ENCODE data around the gene UMAD1.
A peak's percentile ranks its signal among the peaks of the same experiment; 100 is the strongest.

UMAD1 gene

DNA sequence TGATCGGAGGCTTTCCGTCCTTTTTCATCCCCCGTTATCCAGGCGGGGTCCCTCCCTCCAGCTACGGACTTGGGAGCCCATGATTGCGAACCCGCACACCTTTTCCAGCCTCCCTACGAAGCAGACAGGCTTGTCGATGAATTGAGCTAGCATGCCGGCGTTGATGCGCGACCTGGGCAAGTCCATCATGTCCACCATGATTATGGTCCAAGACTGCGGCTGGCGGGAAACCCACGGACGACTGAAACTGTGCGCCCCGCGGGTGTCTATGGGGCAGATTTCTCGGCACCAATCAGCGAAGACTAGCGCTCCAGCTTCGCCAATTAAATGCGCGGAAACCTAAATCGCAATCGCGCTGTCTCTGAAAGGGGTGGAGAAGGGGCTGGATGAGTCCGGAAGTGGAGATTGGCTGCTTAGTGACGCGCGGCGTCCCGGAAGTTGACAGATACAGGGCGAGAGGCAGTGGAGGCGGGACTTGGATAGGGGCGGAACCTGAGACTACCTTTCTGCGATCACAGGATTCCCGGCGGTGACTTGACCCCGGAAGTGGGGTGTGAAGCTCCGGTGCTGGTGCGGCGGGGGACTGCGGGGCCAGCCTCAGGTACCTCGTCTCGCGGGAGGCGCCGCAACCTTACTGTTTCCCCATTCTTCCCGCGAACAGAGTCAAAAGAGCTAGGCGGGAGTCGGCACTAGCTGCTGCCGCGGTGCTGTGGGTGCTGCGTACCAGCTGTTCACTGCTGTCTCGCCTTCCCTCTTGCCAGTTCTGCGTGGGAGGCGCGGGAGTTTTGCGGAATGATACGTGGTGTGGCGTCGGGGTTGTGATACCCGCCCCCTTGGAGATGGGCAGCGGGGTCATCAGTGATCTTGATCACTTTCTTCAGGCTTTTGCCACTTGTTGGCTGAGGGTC is at the start of gene UMAD1:
Gene UMAD1 (plus strand): TSS at position 532 of the 908 bp plus-strand sequence. CDS start 32,620 bp downstream, outside the sequence.
- H3K36me3 ChIP-seq (ENCODE audit: insufficient read depth, low read length): peaks cover 10% of the 10 kb centered on the region
- H3K4me3 ChIP-seq (ENCODE audit: low read length): peak within 1 kb of the TSS; percentile 93
- peak within 1 kb of the TSS; percentile 91 for H2AFZ ChIP-seq (ENCODE audit: low read depth, low read length)
- H3K27me3 ChIP-seq (ENCODE audit: insufficient read depth, low read length): no peaks in the 10 kb centered on the region
- H3K9me3 ChIP-seq (ENCODE audit: low read length): no peaks in the 10 kb centered on the region
- peaks cover 19% of the 10 kb centered on the region for H3K4me1 ChIP-seq (ENCODE audit: insufficient read depth, low read length)

DNA sequence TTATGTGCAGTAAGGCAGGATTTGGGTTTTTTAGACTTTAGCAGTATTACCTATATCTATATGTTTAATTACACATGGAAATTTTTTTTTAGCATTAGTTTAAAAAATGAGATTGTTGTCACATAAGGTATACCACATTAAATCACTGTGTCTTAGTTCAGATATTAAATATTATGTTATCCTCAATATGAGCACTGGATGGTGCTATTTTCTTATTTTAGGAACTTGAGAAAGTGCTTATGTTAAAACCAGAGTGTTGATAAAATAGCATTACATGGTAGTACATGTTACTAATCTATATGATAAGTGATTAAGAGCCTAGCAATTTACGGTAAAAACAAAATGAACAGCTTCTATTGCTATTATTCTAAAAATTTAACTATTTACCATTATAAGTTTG is 45.1 kb upstream of the UMAD1 start:
- Histone ChIP-seq H3K4me3 (ENCODE audit: low read length) (no peak overlapping the region), H3K36me3 (ENCODE audit: insufficient read depth, low read length) (peaks cover 49% of the 10 kb centered on the region), H3K4me1 (ENCODE audit: insufficient read depth, low read length) (no peaks in the 10 kb centered on the region), H3K27me3 (ENCODE audit: insufficient read depth, low read length) (no peaks in the 10 kb centered on the region), H3K9me3 (ENCODE audit: low read length) (peaks cover 8% of the 10 kb centered on the region), H2AFZ (ENCODE audit: low read depth, low read length) (no peak overlapping the region)

DNA sequence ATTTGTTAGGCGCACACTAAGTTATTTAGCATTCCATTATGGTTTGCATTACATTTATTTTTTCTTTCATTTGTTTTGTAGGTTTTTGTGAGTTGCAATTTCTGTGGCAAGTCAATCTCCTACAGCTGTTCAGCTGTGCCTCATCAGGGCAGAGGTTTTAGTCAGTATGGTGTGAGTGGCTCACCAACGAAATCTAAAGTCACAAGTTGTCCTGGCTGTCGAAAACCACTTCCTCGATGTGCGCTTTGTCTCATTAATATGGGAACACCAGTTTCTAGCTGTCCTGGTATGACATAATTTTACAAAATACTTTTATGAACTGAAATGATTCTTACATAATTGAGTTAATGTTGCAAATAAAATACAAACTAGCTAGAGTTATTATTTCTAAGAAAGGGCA is 44.4 kb upstream of the UMAD1 start:
- H3K27me3 ChIP-seq (ENCODE audit: insufficient read depth, low read length): no peaks in the 10 kb centered on the region
- H3K4me1 ChIP-seq (ENCODE audit: insufficient read depth, low read length): no peaks in the 10 kb centered on the region
- peaks cover 47% of the 10 kb centered on the region for H3K36me3 ChIP-seq (ENCODE audit: insufficient read depth, low read length)
- no peak overlapping the region for H3K4me3 ChIP-seq (ENCODE audit: low read length)
- no peak overlapping the region for H2AFZ ChIP-seq (ENCODE audit: low read depth, low read length)
- H3K9me3 ChIP-seq (ENCODE audit: low read length): peaks cover 8% of the 10 kb centered on the region

DNA sequence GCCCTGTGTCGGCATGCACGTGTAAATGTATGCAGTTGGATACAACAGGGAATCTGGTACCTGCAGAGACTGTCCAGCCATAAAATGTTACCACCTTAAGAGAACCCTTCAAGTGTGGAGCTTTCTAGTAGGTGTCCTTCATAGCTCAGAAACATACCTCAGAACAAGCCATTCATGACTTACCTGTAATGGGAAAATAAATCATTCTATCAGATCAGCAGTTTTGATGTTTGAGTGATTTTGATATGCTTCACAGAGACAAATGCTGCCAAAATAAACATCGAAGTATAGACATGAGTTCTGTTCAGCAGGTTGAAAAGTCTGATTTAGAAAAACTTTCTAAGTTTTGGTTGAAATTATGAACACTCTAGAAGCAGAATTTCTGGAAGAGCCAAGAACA is 33.5 kb upstream of the UMAD1 start:
- Histone ChIP-seq H3K4me1 (ENCODE audit: insufficient read depth, low read length) (no peaks in the 10 kb centered on the region), H3K27me3 (ENCODE audit: insufficient read depth, low read length) (no peaks in the 10 kb centered on the region), H3K4me3 (ENCODE audit: low read length) (no peak overlapping the region), H3K36me3 (ENCODE audit: insufficient read depth, low read length) (peaks cover 25% of the 10 kb centered on the region), H3K9me3 (ENCODE audit: low read length) (no peaks in the 10 kb centered on the region), H2AFZ (ENCODE audit: low read depth, low read length) (no peak overlapping the region)

DNA sequence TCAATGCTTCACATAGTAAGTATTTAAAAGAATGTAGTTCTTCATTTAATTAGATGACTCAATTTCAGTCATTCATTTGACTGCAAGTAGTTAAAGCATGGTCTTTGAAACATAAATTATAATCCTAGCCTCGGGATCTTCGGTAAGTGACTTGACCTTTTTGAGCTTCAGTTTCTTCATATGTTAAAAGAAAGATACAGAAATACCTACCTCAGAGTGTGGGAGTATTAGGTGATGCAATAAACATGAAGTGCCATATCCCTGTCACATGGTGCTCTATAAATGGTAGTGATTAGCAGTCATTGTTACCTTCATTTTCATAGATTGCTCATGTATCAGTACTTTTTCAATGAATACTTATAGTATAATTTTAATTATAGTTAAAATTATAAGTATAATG is 31.2 kb upstream of the UMAD1 start:
- peaks cover 25% of the 10 kb centered on the region for H3K36me3 ChIP-seq (ENCODE audit: insufficient read depth, low read length)
- no peaks in the 10 kb centered on the region for H3K4me1 ChIP-seq (ENCODE audit: insufficient read depth, low read length)
- no peaks in the 10 kb centered on the region for H3K27me3 ChIP-seq (ENCODE audit: insufficient read depth, low read length)
- H3K9me3 ChIP-seq (ENCODE audit: low read length): no peaks in the 10 kb centered on the region
- no peak overlapping the region for H2AFZ ChIP-seq (ENCODE audit: low read depth, low read length)
- no peak overlapping the region for H3K4me3 ChIP-seq (ENCODE audit: low read length)

DNA sequence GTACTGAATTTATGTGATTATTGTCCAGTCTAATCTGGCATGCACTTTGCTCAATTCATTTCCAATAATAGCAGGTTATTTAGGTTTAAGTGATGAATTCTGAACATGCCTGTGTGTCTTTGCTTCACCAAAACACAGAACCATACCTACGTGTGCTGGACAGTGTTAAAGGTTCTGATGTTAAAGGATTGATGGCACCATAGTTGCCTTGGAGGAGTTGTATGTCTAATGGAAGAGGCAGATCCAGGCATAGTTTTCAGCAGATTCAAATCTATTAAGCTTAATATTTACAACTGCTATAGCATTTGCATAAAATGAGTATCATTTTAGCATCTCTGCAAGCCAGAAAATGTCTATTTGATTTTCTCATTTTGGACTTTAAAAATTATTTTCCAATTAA is 28.0 kb upstream of the UMAD1 start:
- peaks cover 12% of the 10 kb centered on the region for H3K36me3 ChIP-seq (ENCODE audit: insufficient read depth, low read length)
- no peaks in the 10 kb centered on the region for H3K4me1 ChIP-seq (ENCODE audit: insufficient read depth, low read length)
- H3K4me3 ChIP-seq (ENCODE audit: low read length): no peak overlapping the region
- no peaks in the 10 kb centered on the region for H3K9me3 ChIP-seq (ENCODE audit: low read length)
- no peak overlapping the region for H2AFZ ChIP-seq (ENCODE audit: low read depth, low read length)
- no peaks in the 10 kb centered on the region for H3K27me3 ChIP-seq (ENCODE audit: insufficient read depth, low read length)

DNA sequence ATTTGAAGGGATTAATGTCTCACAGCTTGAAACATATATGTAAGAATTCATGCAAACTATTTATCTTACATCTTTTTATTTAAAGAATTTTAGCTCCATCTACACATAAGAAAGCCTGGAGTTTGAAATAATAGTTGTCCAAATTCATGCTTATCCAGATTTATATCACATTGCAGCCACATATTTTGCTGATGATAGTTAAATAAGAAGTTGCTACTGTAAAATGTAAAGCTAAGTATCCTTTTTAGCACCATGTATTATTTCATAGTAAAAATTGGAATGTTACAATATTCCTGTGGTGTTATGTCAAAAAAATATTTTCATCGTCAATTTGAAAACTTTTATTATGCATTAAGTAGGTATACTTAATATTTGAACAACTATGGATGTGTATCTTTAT is 27.3 kb upstream of the UMAD1 start:
- Histone ChIP-seq H3K9me3 (ENCODE audit: low read length) (no peaks in the 10 kb centered on the region), H3K36me3 (ENCODE audit: insufficient read depth, low read length) (peaks cover 7% of the 10 kb centered on the region), H3K4me1 (ENCODE audit: insufficient read depth, low read length) (no peaks in the 10 kb centered on the region), H3K4me3 (ENCODE audit: low read length) (no peak overlapping the region), H3K27me3 (ENCODE audit: insufficient read depth, low read length) (no peaks in the 10 kb centered on the region), H2AFZ (ENCODE audit: low read depth, low read length) (no peak overlapping the region)

DNA sequence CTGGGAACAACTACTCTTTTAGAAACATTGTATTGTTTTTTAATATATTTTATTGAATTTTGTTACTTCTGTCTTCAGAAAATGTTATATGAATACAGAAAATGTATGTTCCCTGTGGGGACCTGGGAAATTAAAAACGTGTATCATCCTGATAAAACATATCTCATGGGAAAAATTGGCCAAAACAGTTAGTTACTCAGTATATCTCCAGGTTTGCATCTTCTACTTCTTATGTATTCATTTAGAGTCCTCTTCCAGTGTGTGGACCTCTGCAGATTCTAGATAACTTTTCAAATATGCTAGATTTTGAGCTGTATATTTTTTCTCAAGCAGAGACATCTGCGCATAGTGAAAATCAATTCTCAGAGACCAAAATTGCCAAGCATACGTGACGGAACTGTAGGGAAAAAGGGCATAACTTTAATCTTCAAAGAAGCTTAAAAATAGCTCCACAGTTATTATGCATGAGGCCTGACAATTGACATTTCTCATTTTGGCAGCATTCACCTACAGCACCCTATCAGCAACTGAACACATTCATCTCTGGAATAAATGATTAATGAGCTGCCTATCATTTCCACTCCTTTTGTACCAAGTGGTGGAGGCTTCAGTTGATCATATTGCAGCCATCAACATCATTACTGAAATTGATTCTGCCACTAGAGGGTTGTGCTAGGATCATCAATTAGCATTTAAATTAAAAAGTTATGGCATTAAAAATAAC is 26.4 kb upstream of the UMAD1 start:
- Histone ChIP-seq H3K4me3 (ENCODE audit: low read length) (no peak overlapping the region), H3K27me3 (ENCODE audit: insufficient read depth, low read length) (no peaks in the 10 kb centered on the region), H3K36me3 (ENCODE audit: insufficient read depth, low read length) (peaks cover 2% of the 10 kb centered on the region), H2AFZ (ENCODE audit: low read depth, low read length) (no peak overlapping the region), H3K4me1 (ENCODE audit: insufficient read depth, low read length) (no peaks in the 10 kb centered on the region), H3K9me3 (ENCODE audit: low read length) (no peaks in the 10 kb centered on the region)

DNA sequence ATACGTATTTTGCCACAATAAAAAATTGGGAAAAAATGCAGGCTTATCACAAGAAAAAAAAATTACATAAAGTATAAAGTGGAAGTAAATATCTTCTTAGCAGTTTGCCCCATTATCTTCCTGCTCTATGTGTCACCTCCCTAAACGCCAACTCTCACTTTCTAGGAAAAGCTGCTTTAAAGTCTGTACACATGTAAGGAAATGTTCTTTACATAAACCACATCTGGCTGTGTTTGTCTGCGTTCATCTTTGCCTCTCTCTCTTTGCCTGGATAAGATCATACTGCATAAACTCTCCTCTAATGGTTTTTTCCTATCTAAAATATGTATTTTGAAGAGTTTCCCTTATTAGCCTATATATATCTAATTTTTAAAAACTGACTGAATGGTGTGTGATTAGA is 23.0 kb upstream of the UMAD1 start:
- H3K9me3 ChIP-seq (ENCODE audit: low read length): no peaks in the 10 kb centered on the region
- no peak overlapping the region for H2AFZ ChIP-seq (ENCODE audit: low read depth, low read length)
- no peaks in the 10 kb centered on the region for H3K4me1 ChIP-seq (ENCODE audit: insufficient read depth, low read length)
- H3K27me3 ChIP-seq (ENCODE audit: insufficient read depth, low read length): no peaks in the 10 kb centered on the region
- no peak overlapping the region for H3K4me3 ChIP-seq (ENCODE audit: low read length)
- H3K36me3 ChIP-seq (ENCODE audit: insufficient read depth, low read length): no peaks in the 10 kb centered on the region

DNA sequence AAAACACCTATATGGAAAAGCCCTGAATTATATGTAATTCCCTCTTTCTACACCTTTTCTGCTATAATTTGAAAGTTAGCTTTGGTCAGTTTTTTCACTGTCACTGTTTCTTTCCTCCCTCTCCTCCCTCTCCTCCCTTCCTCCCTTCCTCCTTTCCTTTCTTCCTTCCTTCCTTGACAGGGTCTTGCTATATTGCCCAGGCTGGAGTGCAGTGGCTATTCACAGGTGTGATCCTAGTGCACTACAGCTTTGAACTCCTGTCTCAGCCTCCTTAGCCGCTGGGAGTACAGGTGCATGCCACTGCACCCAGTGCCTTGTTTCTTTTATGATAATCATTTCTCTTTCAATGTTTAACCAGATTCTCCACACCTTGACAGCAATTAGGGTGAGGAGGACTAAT is 22.1 kb upstream of the UMAD1 start:
- Histone ChIP-seq H2AFZ (ENCODE audit: low read depth, low read length) (no peak overlapping the region), H3K36me3 (ENCODE audit: insufficient read depth, low read length) (no peaks in the 10 kb centered on the region)

DNA sequence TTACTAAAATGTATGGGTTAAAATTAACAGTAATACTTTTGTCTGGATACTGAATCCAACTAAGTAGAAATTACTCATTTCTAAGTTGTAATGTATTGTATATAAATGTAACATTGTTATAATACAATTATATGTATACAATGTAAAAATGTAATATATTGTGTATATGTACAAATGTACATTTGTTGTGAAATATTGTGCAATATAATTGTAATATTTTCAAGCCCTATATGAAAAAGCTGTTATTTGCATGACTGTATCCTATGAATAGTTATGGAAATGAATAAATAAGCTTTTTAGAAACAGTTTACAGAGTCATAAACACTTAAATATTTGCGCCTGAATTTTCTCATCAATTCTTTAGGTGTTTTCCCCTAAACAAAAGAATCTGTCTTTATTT is 20.3 kb upstream of the UMAD1 start:
- H3K9me3 ChIP-seq (ENCODE audit: low read length): no peaks in the 10 kb centered on the region
- H3K4me3 ChIP-seq (ENCODE audit: low read length): no peak overlapping the region
- no peaks in the 10 kb centered on the region for H3K4me1 ChIP-seq (ENCODE audit: insufficient read depth, low read length)
- no peaks in the 10 kb centered on the region for H3K36me3 ChIP-seq (ENCODE audit: insufficient read depth, low read length)
- no peak overlapping the region for H2AFZ ChIP-seq (ENCODE audit: low read depth, low read length)
- no peaks in the 10 kb centered on the region for H3K27me3 ChIP-seq (ENCODE audit: insufficient read depth, low read length)

More for the DNA sequence above, 22.1 kb upstream of the UMAD1 start:
- no peaks in the 10 kb centered on the region for H3K27me3 ChIP-seq (ENCODE audit: insufficient read depth, low read length)
- no peaks in the 10 kb centered on the region for H3K9me3 ChIP-seq (ENCODE audit: low read length)
- H3K4me1 ChIP-seq (ENCODE audit: insufficient read depth, low read length): no peaks in the 10 kb centered on the region
- no peak overlapping the region for H3K4me3 ChIP-seq (ENCODE audit: low read length)

DNA sequence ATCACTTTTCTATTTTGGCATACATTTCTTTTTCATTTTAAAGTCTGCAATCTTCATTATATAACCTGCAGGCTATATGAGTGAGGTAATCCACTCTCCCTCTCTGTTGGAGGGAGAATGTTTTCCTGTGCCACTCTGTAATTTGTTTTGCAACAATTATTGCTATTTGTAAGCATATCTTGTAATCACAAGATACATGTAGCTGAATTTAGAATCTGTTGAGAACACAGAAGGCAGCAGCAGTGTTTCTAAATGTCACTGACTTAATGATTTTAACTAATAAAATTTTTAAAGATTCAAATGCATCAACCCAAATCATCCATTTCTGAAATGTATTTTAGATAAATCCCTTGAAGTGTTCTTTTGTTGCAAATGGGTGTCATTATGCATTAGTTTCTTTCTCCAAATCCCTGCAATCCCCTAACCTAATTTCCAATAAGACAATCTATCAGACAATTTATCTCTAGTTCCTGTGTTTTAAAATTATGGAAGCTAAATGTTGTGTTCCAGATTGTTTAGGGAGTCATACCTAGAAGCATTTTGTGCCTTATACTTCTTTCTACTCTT is 19.8 kb upstream of the UMAD1 start:
- no peaks in the 10 kb centered on the region for H3K9me3 ChIP-seq (ENCODE audit: low read length)
- H3K4me3 ChIP-seq (ENCODE audit: low read length): no peak overlapping the region
- no peak overlapping the region for H2AFZ ChIP-seq (ENCODE audit: low read depth, low read length)
- no peaks in the 10 kb centered on the region for H3K36me3 ChIP-seq (ENCODE audit: insufficient read depth, low read length)
- H3K4me1 ChIP-seq (ENCODE audit: insufficient read depth, low read length): no peaks in the 10 kb centered on the region
- no peaks in the 10 kb centered on the region for H3K27me3 ChIP-seq (ENCODE audit: insufficient read depth, low read length)

DNA sequence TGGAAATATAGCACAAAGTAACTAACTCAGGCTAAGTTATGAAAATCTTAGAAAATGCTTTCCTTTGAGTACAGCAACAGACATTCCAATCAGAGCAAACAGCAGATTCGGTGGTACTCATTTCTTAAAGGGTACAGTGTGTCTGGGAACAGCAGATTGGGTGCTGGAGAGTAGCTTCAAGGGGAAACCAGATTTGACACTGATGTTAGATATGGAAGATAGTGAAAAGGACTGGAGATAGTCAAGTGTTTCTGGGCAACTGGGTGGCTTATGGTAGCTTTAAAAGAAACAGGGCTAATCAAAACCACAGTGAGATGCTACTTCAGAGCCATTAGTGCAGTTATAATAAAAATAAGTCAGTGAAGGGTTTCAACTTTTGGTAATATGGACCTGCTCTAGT is 12.1 kb upstream of the UMAD1 start:
- H3K4me1 ChIP-seq (ENCODE audit: insufficient read depth, low read length): no peaks in the 10 kb centered on the region
- H3K4me3 ChIP-seq (ENCODE audit: low read length): no peak overlapping the region
- no peaks in the 10 kb centered on the region for H3K36me3 ChIP-seq (ENCODE audit: insufficient read depth, low read length)
- H3K27me3 ChIP-seq (ENCODE audit: insufficient read depth, low read length): no peaks in the 10 kb centered on the region
- H2AFZ ChIP-seq (ENCODE audit: low read depth, low read length): no peak overlapping the region
- H3K9me3 ChIP-seq (ENCODE audit: low read length): no peaks in the 10 kb centered on the region

Measured in neuron (in vitro differentiated cells).